ENCODE results near the gene CABP5.

CABP5 gene

DNA sequence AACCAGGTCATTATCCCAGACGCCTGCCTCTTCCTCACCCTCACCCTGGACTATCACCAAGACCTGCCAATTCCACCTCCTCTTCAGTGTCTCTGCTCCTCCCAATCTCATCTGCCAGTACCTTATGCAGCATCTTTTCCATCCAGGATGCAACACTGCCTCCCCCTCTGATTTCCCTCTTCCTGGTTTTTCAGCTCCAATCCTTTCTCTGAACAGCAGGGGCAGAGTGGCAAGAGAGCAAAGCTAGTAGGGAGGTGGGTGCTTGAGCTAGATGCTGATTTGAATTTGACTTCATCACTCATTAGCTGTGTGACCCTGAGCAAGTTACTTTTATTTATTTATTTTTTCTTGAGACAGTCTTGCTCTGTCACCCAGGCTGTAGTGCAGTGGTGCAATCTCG is 25.6 kb upstream of the CABP5 start:
- TF ChIP-seq, protein P1, sequence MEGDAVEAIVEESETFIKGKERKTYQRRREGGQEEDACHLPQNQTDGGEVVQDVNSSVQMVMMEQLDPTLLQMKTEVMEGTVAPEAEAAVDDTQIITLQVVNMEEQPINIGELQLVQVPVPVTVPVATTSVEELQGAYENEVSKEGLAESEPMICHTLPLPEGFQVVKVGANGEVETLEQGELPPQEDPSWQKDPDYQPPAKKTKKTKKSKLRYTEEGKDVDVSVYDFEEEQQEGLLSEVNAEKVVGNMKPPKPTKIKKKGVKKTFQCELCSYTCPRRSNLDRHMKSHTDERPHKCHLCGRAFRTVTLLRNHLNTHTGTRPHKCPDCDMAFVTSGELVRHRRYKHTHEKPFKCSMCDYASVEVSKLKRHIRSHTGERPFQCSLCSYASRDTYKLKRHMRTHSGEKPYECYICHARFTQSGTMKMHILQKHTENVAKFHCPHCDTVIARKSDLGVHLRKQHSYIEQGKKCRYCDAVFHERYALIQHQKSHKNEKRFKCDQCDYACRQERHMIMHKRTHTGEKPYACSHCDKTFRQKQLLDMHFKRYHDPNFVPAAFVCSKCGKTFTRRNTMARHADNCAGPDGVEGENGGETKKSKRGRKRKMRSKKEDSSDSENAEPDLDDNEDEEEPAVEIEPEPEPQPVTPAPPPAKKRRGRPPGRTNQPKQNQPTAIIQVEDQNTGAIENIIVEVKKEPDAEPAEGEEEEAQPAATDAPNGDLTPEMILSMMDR (IDR thresholded peaks at IDR 0.05; ENCODE audit: insufficient read depth, missing control alignments), result no peak
- no peak for DNase-seq (ENCODE audit: insufficient read length, low spot score)
- FAIRE-seq, result no peak

DNA sequence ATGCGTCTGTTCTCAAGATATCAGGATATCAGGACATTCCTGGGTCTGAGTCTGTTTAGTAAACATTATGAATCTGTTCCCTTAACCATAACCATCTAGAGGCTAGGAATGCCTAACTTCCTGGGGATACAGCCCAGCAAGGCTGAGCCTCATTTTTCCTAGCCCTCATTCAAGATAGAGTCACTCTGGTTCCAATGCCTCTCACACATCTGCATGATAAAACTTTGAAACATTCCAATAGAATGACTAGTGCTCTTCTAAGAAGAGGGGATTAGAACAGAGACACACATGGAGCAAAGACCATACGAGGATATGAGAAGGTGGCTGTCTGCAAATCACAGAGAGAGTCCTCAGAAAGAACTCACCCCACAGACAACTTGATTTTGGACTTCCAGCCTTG is 20.6 kb upstream of the CABP5 start:
- DNase-seq (ENCODE audit: insufficient read length, low spot score) (no peak), FAIRE-seq (no peak)
- TF ChIP-seq, protein P1 (IDR thresholded peaks at IDR 0.05; ENCODE audit: insufficient read depth, missing control alignments), result no peak

DNA sequence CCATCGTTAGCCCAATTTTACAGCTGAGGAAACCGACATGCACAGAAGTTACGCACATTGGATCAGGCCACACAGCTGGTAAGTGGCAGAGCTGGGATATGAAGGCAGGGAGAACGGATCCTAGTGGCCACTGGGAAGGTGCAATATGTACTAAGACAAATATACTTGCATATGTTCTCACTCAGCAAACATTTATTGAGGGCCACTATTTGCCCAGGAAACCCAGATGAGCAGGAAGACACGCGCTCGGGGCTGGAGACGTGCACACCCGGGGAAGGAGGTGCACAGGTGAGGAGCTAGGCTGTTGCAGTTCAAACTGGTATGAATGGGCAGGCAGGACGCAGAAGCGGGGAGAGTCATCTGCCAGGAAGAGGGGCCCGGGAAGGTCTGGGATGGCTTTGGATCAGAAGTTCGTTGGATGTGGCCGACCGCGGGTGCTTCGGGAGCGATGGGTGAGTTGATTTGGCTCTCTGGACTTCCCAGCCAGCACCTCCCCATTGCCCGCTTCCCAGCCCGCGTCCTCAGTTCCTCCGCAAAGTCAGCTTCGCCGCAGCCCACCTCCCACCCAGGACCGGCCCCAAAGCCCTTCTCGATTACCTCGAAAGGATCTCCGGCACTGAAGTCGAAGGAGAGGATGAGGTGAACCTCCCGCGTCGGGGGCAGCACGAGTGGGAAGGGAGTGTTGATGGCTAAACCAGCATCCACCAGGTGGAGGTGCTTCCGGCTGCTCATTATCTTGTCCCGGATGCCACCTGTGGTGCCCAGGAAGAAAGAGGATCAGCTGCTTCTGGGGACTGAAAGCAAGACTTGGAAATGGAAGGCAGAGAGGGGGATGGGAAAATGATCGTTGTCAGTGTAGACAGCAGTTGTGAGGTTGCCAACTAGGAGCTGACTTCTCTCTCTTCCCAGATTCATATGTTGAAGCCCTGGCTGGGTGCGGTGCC is 17.8 kb upstream of the CABP5 start:
- FAIRE-seq (no peak), DNase-seq (ENCODE audit: insufficient read length, low spot score) (no peak)

DNA sequence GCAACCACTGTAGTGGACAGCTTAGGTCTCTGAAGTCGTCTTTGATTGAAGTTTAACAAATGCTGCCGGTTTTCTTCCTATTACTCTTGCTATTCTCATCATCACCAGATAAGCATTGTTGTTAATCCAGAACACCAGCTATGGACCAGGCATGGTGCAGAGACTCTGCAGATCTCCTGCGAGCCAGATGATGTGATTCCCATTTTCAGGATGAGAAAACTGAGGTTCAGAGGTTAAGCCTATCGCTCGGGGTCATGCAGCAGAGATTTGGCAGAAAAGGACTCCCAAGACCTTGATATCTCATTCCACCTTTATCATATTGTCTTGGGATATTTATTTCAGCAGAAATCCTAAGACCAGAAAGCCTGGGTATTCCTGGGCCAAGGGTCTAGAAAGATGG is 16.5 kb upstream of the CABP5 start:
- TF ChIP-seq, protein P1 (IDR thresholded peaks at IDR 0.05; ENCODE audit: insufficient read depth, missing control alignments), result no peak
- no peak for FAIRE-seq
- no peak for DNase-seq (ENCODE audit: insufficient read length, low spot score)

More for the DNA sequence above, 17.8 kb upstream of the CABP5 start:
- TF ChIP-seq, protein P1 (IDR thresholded peaks at IDR 0.05; ENCODE audit: insufficient read depth, missing control alignments), result no peak

DNA sequence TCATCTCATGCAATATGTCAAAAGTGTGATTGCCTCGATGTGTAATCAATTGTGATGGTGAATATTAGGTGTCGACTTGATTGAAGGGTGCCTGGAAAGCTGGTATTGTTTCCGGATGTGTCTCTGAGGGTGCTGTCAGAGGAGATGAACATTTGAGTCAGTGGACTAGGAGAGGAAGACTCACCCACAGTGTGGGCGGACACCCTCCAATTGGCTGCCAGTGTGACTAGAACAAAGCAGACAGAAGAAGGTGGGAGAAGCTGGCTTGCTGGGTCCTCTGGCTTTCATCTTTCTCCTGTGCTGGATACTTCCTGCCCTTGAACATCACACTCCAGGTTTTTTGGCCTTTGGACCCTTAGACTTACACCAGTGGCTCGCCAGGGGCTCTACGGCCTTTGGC is 15.5 kb upstream of the CABP5 start:
- FAIRE-seq, result no peak
- DNase-seq (ENCODE audit: insufficient read length, low spot score), result no peak
- TF ChIP-seq, protein P1 (IDR thresholded peaks at IDR 0.05; ENCODE audit: insufficient read depth, missing control alignments), result no peak

DNA sequence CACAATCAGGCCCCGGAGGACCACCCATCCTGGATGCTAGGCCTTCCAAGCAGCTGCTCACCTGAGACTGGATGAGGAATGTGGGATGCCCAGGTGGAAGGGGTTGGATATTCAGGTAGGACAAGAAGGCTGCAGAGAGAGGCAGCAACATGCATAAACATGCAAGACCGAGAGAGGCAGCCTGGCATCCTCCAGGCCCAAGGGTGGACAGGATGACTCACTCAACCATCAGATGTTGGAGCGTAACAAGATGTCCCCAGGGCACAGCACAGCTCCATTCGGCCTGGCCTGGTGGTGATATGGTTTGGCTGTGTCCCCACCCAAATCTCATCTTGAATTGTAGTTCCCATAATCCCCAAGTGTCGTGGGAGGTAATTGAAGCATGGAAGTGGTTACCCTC is 10.0 kb upstream of the CABP5 start:
- no peak for FAIRE-seq
- no peak for DNase-seq (ENCODE audit: insufficient read length, low spot score)
- TF ChIP-seq, protein P1 (IDR thresholded peaks at IDR 0.05; ENCODE audit: insufficient read depth, missing control alignments), result no peak

DNA sequence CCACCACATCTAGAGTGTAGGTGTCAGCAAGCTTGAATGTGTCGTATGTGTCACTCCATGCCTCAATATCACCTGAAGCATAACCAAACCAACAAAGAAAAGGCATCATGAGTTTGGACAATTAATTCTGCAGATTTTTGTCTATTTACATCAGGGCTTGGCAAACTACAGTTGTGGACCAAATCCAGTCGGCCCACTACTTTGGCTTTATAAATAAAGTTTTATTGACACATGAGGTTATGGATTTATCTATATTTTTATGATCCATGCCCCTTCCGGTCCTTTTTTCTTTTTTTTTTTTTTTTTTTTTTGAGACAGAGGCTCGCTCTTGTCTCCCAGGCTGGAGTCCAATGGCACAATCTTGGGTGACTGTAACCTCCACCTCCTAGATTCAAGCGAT is 9.2 kb upstream of the CABP5 start:
- no peak for FAIRE-seq
- DNase-seq (ENCODE audit: insufficient read length, low spot score), result no peak
- TF ChIP-seq, protein P1 (IDR thresholded peaks at IDR 0.05; ENCODE audit: insufficient read depth, missing control alignments), result no peak
